A549 treated with DMSO at 1 μM for 4 hours (cell line): Measurements from ENCODE around the gene TCP11L2. TPM values are rescaled to one million over a fixed set of nuclear protein-coding genes. Genes with fewer than 3 reads are reported as not detected.

ENCODE experiments used
- total RNA-seq: library from RNA; stranded (reverse); fragments of 200-300 nt; extraction: Qiagen RNA extraction; gene quantifications from 5 replicates; pipeline ENCODE4 v1.2.3, GENCODE V29; 2022; ENCODE audit warnings: low read depth

The TCP11L2 gene
- 2.6 to 14.2 TPM (median 3.4 TPM) in 5 replicates for total RNA-seq

GRCh38 chr12:106302401-106303201 lies at the start of gene TCP11L2:
Gene TCP11L2, plus strand, starts transcription at chr12:106302733. Its CDS starts 8,343 bp downstream, at chr12:106311076.

DNA sequence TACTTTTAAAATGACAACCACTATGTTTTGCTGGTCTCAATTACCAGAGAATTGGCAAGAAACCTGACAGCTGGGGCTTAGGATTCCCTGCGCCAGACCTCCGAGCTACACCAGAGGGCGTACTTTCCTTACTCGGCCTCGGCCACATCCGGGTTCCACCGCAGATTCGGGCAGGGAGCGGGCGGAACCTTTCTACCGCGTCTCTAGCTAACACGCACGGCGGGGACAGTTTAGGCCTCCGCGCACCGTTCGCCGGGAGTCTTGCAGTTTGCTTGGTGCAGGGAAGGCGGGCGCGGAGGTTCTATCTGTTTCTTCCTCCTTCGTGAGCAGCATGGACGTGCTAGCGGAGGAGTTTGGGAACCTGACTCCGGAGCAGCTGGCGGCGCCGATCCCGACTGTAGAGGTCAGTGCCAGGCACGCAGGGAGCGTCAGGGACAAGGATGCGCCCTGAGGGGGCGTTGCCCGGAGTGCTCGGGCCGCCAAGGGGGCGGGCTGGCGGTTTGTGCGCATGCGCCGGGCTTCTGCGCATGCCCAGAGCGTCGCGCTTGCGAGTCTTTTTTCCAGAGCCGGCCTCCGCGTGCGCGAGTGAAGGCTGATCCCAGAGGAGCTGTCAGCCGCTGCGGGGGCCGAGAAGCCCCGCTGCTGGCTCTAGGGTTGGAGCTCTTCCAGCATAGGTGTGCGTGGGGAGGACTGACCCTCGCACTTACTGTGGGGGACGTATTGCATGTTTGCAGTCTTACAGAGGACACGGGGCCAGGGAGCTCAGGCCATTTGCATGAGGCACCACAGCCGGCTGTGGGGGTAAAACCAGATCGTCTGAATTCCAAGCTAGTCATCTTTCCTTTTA lies 55.2 kb downstream of the TCP11L2 start, which contains the start of gene POLR3B:
Gene POLR3B, plus strand, starts transcription at position 200 of the 847 bp plus-strand sequence. Its CDS starts 132 bp downstream, at position 332.

Other genes starting within 250 kb of the TCP11L2 start
- gene NUAK1, start 163.8 kb upstream of the TCP11L2 start, total RNA-seq, result 12.8 to 14.5 TPM (median 13.0 TPM) in 5 replicates
- gene CKAP4, start 54.7 kb upstream of the TCP11L2 start, total RNA-seq, result 84.1 to 102 TPM (median 95.3 TPM) in 5 replicates
- 5.7 to 6.5 TPM (median 6.0 TPM) in 5 replicates for gene POLR3B, start 55.0 kb downstream of the TCP11L2 start, total RNA-seq